NCI-H526 (cell line): ENCODE results near the gene DCAF16.

Source experiments
- DNase-seq, 2 experiments: peaks; one replicate each; lab custom pipeline; 2025; lab: John Stamatoyannopoulos, UW

The DCAF16 gene

GRCh38 chr4:17781300-17782287 lies 29.0 kb downstream of the DCAF16 start, which contains the start of gene FAM184B:
TSS of gene FAM184B (minus strand) at chr4:17781621. CDS start at chr4:17781299, 322 bp downstream.
- peak in 1 of 2 experiments; percentile 64 for DNase-seq

GRCh38 chr4:17780501-17781299 lies 29.9 kb downstream of the DCAF16 start:
- no peak for DNase-seq

GRCh38 chr4:17778431-17778830 lies 32.1 kb downstream of the DCAF16 start:
- DNase-seq = no peak

- DNase-seq = no peak
Measured at GRCh38 chr4:17773135-17773698, 37.3 kb downstream of the DCAF16 start.

- no peak for DNase-seq
Measured at GRCh38 chr4:17771284-17771908, 39.2 kb downstream of the DCAF16 start.

GRCh38 chr4:17770845-17771244 lies 39.7 kb downstream of the DCAF16 start:
- DNase-seq = no peak

GRCh38 chr4:17769406-17770174 lies 41.0 kb downstream of the DCAF16 start:
- no peak for DNase-seq

GRCh38 chr4:17766826-17767458 lies 43.6 kb downstream of the DCAF16 start:
- no peak for DNase-seq

- DNase-seq = no peak
Measured at GRCh38 chr4:17765514-17766286, 44.9 kb downstream of the DCAF16 start.

- DNase-seq = no peak
Measured at GRCh38 chr4:17763931-17764330, 46.6 kb downstream of the DCAF16 start.

- no peak for DNase-seq
Measured at GRCh38 chr4:17763416-17763815, 47.1 kb downstream of the DCAF16 start.

- DNase-seq = peak in 1 of 2 experiments; percentile 24
Measured at GRCh38 chr4:17762726-17763125, 47.8 kb downstream of the DCAF16 start.

GRCh38 chr4:17761062-17761461 lies 49.5 kb downstream of the DCAF16 start:
- no peak for DNase-seq

GRCh38 chr4:17760626-17761025 lies 49.9 kb downstream of the DCAF16 start:
- DNase-seq = no peak

- no peak for DNase-seq
Measured at GRCh38 chr4:17758485-17758884, 52.1 kb downstream of the DCAF16 start.

GRCh38 chr4:17757621-17758020 lies 52.9 kb downstream of the DCAF16 start:
- no peak for DNase-seq

- DNase-seq = peak in 1 of 2 experiments; percentile 10
Measured at GRCh38 chr4:17753646-17754045, 56.9 kb downstream of the DCAF16 start.
